Measurements from ENCODE around the gene TNS1.

Gene TNS1

GRCh38 chr2:217870528-217871011 is 132.2 kb downstream of the TNS1 start:
- no peak for DNase-seq (ENCODE audit: low read depth in 2 of 2)

- no peak for DNase-seq (ENCODE audit: low read depth in 2 of 2)
These were observed 133.9 kb downstream of the TNS1 start for GRCh38 chr2:217868911-217869334.

- no peak for DNase-seq (ENCODE audit: low read depth in 2 of 2)
These were observed 134.4 kb downstream of the TNS1 start for GRCh38 chr2:217868265-217868892.

- DNase-seq (ENCODE audit: low read depth in 2 of 2), result no peak
These were observed 136.3 kb downstream of the TNS1 start for GRCh38 chr2:217866457-217866856.

- no peak for DNase-seq (ENCODE audit: low read depth in 2 of 2)
These were observed 137.6 kb downstream of the TNS1 start for GRCh38 chr2:217864963-217865772.

GRCh38 chr2:217863883-217864282 is 138.9 kb downstream of the TNS1 start:
- no peak for DNase-seq (ENCODE audit: low read depth in 2 of 2)

GRCh38 chr2:217861334-217861877 is 141.4 kb downstream of the TNS1 start:
- DNase-seq (ENCODE audit: low read depth in 2 of 2), result no peak

- DNase-seq (ENCODE audit: low read depth in 2 of 2), result no peak
These were observed 142.9 kb downstream of the TNS1 start for GRCh38 chr2:217859926-217860325.

GRCh38 chr2:217858519-217859491 is 144.0 kb downstream of the TNS1 start:
- no peak for DNase-seq (ENCODE audit: low read depth in 2 of 2)

- no peak for DNase-seq (ENCODE audit: low read depth in 2 of 2)
These were observed 144.9 kb downstream of the TNS1 start for GRCh38 chr2:217857624-217858506.

- DNase-seq (ENCODE audit: low read depth in 2 of 2), result no peak
These were observed 145.9 kb downstream of the TNS1 start for GRCh38 chr2:217856871-217857270.

- DNase-seq (ENCODE audit: low read depth in 2 of 2), result no peak
These were observed 146.6 kb downstream of the TNS1 start for GRCh38 chr2:217856159-217856558.

GRCh38 chr2:217854684-217855420 is 147.9 kb downstream of the TNS1 start:
- no peak for DNase-seq (ENCODE audit: low read depth in 2 of 2)

GRCh38 chr2:217853961-217854360 is 148.8 kb downstream of the TNS1 start:
- DNase-seq (ENCODE audit: low read depth in 2 of 2), result no peak

GRCh38 chr2:217853301-217853881 is 149.4 kb downstream of the TNS1 start:
- DNase-seq (ENCODE audit: low read depth in 2 of 2), result no peak

GRCh38 chr2:217852555-217853211 is 150.1 kb downstream of the TNS1 start:
- DNase-seq (ENCODE audit: low read depth in 2 of 2), result no peak

- no peak for DNase-seq (ENCODE audit: low read depth in 2 of 2)
These were observed 151.4 kb downstream of the TNS1 start for GRCh38 chr2:217851191-217852020.

Measured in stimulated activated CD8-positive, alpha-beta memory T cell treated with anti-CD3 and anti-CD28 coated beads, Interleukin-15, amount 100 ng/mL, for 4 hours (primary cell).